ENCODE data around the gene AFP.

DNA sequence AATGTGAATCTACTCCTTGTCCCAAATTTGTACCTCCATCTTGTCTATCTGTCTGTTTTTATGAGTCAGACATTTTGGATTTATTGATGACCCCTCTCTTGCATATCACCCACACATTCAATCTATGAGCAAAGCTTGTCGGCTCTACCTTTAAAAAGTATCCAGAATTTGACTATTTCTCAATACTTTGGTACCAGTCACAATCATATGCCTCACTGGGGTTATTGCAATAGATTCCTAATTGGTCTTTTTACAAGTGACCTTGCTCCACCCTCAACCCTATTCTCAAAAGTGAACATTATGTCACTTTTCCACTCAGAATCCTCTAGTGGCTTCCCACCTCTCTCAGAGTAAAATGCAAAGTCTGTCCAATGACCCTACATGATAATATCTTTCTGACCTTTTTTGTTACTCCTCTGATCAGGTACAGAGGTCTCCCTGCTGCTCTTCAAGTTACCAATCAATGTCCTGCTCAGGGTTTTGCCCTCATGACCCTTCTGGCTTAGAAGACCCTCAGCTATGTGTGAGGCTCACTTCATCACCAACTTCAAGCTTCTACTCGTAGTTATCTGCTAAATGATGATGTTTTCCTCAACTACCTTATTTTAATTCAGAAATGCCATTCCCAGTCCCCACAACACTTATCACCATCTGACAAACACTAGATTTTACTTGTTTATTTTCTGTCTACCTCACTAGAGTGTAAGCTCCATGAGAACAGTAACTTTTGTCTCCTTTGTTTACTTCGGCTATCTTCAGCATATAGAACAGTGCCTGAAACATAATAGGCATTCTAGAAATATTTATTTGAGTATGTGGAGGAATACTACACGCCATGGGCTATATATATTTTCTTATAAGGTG, 22.4 kb downstream of the AFP start:
- no peak for TF ChIP-seq CTCF (IDR thresholded peaks at IDR 0.05; ENCODE audit: poor library complexity, severe bottlenecking)
- TF ChIP-seq EZH2 (IDR thresholded peaks at IDR 0.05; ENCODE audit: borderline replicate concordance, insufficient read depth, low read length, poor library complexity, severe bottlenecking), result no peak
- no peak for TF ChIP-seq TAF1 (IDR thresholded peaks at IDR 0.05; ENCODE audit: low read depth)
- no peak for TF ChIP-seq RAD21 (conservative IDR thresholded peaks at IDR 0.05)

Data from neural cell (in vitro differentiated cells).